Superior temporal gyrus (tissue), 1 donor: ENCODE data around the gene CYP27B1.
A peak's percentile ranks its signal among the peaks of the same experiment; 100 is the strongest.
"Not testable (repeated sequence)": the region's sequence is repeated elsewhere in the genome, so short reads cannot be mapped to it uniquely, and the experiment has no call there.

Experiments
- DNase-seq: peaks from one replicate; pipeline ENCODE4 v3.0.0-alpha.2; 2016; ENCODE audit errors: extremely low spot score

The CYP27B1 gene

GRCh38 chr12:57722716-57723629, 43.9 kb downstream of the CYP27B1 start:
- no peak for DNase-seq

- DNase-seq = not testable (repeated sequence)
These were observed 44.9 kb downstream of the CYP27B1 start for GRCh38 chr12:57721846-57722608.

DNA sequence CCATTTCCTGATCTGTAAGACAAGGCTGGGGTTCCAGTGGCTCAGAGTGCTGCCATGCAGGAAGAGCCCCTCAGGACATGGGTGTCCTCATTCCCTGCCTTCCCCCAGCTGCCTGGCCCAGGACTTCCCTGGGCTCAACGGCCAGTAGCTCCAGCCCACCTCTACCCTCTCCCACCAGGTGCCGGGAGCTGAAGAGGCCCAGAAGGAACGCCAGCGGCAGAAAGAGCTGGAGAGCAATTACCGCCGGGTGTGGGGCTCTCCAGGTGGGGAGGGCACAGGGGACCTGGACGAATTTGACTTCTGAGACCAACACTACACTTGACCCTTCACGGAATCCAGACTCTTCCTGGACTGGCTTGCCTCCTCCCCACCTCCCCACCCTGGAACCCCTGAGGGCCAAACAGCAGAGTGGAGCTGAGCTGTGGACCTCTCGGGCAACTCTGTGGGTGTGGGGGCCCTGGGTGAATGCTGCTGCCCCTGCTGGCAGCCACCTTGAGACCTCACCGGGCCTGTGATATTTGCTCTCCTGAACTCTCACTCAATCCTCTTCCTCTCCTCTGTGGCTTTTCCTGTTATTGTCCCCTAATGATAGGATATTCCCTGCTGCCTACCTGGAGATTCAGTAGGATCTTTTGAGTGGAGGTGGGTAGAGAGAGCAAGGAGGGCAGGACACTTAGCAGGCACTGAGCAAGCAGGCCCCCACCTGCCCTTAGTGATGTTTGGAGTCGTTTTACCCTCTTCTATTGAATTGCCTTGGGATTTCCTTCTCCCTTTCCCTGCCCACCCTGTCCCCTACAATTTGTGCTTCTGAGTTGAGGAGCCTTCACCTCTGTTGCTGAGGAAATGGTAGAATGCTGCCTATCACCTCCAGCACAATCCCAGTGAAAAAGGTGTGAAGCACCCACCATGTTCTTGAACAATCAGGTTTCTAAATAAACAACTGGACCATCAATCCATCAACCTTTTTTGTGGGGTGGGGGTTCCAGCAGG, 46.0 kb downstream of the CYP27B1 start:
- DNase-seq = no peak

- DNase-seq = no peak
These were observed 46.9 kb downstream of the CYP27B1 start for GRCh38 chr12:57719777-57720605.

DNA sequence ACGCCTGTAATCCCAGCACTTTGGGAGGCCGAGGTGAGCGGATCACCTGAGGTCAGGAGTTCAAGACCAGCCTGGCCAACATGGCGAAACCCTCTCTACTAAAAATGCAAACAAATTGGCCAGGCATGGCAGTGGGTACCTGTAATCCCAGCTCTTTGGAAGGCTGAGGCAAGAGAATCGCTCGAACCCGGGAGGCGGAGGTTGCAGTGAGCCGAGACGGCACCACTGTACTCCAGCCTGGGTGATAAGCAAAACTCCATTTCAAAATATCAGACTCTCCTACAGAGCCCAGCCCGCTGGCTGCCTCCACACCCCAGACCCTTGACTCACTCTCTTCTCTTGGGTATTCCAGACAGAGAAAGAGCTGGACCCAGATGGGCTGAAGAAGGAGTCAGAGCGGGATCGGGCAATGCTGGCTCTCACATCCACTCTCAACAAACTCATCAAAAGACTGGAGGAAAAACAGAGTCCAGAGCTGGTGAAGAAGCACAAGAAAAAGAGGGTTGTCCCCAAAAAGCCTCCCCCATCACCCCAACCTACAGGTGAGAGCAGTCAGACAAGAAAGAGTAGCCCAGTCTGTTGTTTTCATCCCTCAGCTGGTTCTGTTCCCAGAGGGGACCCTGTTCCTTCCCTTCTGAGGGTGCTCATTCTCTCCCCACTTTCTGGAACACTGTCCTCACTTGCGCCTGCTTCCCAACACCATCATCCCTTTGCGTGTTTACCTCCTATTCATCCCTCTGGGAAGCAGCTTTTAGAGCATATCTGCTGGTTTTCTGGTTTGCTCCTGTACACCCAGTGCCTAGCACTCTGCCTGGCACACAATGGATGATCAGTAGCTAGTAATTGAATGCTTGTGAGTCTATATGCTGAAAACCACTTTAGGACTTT, 48.0 kb downstream of the CYP27B1 start:
- DNase-seq = no peak

- no peak for DNase-seq
These were observed 48.8 kb downstream of the CYP27B1 start for GRCh38 chr12:57717846-57718640.

- DNase-seq = no peak
These were observed 49.7 kb downstream of the CYP27B1 start for GRCh38 chr12:57717131-57717530.

DNA sequence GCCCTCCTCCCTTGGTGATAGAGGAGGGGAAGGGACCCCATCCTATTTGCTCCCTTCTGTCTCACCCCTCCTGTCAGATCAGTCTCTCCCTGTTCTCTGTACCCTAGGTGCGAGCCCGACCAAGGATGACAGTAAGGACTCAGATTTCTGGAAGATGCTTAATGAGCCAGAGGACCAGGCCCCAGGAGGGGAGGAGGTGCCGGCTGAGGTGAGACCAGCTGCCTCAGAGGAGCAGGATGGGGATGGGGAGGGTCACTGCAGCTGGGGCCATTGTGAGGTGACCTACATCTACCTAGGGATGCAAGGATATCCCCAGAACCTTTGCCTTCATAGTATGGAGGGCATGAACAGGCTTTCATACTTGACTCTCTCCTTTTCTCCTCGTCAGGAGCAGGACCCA, 50.6 kb downstream of the CYP27B1 start:
- DNase-seq = no peak

DNA sequence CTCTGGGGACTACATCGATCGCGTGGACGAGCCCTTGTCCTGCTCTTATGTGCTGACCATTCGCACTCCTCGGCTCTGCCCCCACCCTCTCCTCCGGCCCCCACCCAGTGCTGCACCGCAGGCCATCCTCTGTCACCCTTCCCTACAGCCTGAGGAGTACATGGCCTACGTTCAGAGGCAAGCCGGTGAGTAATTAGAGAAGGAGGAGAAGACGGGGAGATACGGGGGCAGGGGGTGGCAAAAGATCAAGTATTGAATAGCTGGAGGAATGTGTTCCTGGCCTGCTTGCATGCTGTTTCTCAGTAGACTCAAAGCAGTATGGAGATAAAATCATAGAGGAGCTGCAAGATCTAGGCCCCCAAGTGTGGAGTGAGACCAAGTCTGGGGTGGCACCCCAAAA, 51.1 kb downstream of the CYP27B1 start:
- no peak for DNase-seq

DNA sequence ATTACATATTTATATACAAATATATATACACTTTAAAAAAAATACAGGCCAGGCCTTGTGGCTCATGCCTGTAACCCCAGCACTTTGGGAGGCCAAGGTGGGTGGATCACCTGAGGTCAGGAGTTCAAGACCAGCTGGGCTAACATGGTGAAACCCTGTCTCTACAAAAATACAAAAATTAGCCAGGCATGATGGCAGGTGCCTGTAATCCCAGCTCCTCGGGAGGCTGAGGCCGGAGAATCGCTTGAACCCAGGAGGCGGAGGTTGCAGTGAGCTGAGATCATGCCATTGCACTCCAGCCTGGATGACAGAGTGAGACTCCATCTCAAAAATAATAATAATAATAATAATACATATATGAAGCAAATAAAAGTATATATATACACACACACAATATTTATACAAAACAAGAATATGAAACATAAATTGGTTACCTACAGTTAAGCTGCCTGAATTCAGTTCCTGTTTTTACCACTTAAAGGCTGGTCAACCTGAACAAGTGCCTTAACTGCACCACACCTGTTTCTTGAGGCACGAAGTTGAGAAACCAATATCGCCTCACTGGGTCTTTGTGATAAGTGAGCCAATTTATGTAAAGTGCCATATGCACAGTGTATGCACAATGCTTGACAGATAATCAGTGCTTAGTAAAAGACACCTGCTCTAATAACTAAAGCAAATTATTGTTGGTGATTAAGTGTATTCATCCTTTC, 51.7 kb downstream of the CYP27B1 start:
- not testable (repeated sequence) for DNase-seq

GRCh38 chr12:57713209-57713608, 53.7 kb downstream of the CYP27B1 start:
- DNase-seq = no peak

DNA sequence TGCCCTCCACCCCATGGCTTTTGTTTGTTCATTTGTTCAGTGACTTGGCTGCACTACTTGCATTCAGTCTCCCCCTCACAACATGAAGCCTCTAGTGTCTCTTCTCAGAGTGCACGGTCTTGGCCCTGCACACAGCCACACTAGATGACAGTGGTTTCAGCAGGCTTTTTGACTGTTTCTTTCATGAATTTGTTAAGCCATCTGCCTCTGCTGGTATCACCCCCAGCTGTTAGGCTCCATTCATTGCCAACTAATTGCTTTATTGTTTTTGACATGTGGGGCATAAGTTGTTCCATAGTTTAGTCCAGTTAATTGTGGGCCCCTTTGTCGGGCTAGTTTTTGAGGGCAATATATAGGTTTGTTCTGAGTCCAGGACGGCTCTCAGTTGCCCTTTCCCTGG, 54.2 kb downstream of the CYP27B1 start:
- DNase-seq = peak; percentile 30
